ENCODE measurements around the gene MSI2. TPM values are rescaled to one million over a fixed set of nuclear protein-coding genes. Genes with fewer than 3 reads are reported as not detected.
"Not testable (repeated sequence)": the region's sequence is repeated elsewhere in the genome, so short reads cannot be mapped to it uniquely, and the experiment has no call there.

MSI2 gene
- polyA plus RNA-seq, 3 donors: 86.9 to 111 (median 91.4) TPM

DNA sequence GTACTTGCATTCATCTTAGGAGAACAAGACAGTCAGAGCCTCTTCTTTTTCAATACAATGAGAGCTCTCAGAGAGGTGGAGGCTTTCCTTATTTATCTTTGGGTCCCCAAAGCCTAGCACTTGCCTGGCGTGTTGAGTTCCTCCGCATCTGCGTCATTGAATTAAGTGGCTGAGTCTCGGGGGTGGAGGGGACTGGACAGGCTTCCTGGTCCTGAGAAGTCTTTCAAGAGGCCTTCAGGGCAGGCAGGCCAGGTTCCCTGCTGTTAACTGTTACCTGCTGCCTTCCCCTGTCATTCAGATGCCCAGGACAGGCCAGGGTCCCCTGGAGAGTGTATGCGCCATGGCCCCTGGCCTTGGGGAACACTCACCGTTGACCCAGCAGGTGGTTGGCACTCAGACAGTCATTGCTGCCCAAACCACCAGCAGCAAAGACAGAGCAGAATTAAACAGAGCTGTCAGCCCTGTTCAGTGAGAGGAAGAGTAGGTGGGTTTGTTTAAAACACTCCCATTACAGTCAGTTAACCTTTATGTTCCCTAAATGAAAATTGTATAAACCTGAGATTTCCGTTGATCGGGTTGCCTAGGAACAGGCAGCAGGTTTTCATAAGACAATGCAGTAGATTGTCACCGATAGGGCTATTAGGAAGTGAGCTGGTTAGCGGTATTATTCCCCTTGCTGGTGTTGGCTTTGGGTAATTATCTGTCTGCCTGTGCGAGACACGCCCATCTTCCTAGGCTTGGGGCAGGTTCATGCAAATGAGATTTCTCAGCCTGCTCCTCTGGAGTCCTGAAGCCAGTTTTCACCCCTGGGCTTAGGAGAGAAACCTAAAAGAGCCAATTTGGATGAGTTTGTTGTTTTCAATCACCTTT, 356.1 kb downstream of the MSI2 start:
- DNase-seq (ENCODE audit: extremely low read depth in 1 of 11, low read depth in 9 of 11, low spot score in 4 of 11): no peak

DNA sequence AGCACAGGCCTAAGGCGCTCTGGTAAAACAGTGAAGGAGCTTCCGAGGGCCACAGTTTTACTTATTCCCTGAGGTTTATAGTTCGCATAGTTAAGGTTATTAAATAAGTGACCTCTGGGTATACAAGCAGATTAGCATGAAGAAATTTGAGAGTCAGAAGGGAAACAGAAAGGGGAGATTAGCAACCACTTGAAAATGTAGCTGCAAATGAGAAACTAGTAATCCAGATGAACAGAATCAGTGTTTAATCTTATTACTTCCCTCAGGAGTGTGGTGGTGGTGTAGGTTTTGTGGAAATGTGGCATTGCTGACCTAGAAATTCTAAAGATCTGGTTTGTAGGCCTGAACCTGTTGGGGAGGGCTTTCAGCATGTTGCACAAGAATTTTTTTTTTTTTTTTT, 358.4 kb downstream of the MSI2 start:
- no peak for DNase-seq (ENCODE audit: extremely low read depth in 1 of 11, low read depth in 9 of 11, low spot score in 4 of 11)

DNA sequence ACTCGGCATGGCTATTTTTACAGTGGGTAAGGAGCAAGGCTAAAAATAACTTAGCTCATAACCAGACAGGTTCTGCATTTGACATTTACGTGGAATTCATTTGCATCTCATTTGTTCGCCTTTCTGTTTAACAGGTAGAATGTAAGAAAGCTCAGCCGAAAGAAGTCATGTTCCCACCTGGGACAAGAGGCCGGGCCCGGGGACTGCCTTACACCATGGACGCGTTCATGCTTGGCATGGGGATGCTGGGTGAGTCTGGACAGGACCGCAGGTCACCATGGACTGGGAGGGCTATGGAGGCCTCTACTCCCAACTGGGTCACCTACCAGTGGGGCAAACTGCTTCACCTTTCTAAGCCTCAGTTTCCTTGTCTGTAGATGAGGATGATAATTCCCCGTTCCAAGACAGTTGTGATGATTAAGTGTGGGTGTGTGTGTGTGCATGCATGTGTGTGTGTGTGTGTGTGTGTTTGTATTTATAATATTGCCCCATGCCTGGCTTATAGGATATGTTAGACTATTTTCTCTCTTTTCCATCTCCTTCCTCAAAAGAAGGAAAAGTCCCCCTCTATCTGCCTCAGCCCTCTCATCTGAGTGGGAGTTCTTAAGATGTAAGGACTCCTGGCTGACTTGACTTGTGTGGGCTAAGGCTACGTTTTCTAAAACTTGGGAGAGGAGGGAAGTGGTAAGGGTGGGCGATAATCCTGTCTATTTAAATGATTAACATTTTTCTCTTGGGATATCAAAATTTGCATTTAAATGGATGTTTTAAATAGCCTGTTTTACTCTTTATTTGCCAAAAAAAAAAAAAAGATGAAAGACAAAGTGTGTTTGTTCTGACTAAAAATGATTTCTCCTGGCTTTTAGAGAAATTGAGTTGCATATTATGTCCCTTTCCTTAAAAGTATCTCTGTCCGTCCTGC, 359.8 kb downstream of the MSI2 start:
- no peak for DNase-seq (ENCODE audit: extremely low read depth in 1 of 11, low read depth in 9 of 11, low spot score in 4 of 11)

DNA sequence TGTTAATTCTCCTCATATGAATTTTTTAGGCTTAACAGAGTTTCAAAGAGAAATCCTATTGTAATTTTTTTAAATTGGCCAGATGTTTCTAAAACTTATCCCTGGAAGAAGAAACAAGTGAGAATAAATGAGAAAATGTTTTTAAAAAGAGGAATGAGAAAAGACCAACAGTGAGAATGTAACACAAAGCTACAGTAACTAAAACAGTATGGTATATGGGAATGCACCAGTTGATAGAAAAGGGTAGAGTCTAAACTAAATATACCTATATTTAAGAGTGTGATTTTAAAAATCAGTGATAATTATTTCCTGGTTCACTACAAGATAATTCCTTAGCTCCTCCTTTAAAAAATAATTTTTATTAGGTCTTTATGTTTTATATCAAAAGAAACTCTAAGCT, 360.9 kb downstream of the MSI2 start:
- no peak for DNase-seq (ENCODE audit: extremely low read depth in 1 of 11, low read depth in 9 of 11, low spot score in 4 of 11)

DNA sequence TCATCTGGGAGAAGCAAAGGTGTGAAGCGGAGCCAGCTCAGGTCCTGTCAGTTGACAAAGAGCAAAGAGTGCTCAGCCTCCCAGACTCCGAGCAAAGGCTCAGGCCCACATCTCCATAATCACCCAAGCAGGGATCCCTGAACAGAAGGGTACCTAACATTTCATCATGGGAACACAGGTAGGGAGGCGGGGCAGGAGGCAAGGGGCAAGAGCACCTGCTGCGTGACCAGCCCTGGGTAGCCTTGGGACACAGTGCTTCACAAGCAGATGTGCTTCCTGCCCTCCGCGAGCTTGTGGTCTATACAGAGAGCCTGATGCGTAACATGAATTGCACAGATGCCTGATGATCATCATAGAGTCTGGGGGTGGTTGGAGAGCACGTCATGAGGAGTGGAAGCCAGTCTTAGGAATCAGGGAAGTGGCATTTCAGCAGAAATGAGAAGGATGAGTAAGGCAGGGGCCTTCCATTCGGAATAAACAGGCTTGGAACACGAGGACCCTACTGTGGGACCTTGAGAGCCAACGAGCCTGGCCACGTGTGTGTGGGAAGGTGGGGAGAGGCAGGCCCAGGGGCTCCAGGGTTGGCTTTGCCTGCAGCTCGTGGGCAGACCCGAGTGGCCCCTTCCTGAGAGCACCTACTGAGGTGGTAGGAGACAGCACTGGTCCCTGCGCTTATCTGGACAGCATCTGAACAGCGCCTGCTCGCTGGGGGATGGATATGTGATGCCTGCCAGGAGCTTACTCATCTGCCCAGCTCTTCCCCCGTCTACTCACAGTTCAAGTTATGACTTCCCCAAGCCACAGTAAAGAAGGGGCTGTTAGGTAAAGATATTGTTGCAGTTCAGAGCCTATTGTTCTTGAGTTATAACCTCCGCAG, 363.0 kb downstream of the MSI2 start:
- no peak for DNase-seq (ENCODE audit: extremely low read depth in 1 of 11, low read depth in 9 of 11, low spot score in 4 of 11)

DNA sequence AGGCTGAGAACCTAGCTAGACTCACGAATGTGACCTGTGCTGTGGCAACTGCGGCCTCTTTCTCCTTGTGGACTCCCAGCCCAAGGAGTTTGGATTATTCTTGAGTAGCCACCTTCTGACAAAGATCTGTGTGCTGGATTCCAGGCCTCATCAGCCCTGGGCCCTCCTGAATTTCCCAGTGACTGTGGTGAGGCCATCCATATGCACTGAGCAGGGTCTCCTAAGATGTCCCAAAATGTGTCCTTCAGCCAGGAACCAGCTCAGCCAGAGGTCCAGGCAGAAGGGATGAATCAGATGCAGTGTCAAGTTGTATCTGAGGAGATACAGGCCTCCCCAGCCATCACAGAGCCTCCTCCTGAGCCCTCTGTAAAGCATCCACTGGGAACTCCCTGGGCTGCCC, 364.3 kb downstream of the MSI2 start:
- DNase-seq (ENCODE audit: extremely low read depth in 1 of 11, low read depth in 9 of 11, low spot score in 4 of 11): no peak

DNA sequence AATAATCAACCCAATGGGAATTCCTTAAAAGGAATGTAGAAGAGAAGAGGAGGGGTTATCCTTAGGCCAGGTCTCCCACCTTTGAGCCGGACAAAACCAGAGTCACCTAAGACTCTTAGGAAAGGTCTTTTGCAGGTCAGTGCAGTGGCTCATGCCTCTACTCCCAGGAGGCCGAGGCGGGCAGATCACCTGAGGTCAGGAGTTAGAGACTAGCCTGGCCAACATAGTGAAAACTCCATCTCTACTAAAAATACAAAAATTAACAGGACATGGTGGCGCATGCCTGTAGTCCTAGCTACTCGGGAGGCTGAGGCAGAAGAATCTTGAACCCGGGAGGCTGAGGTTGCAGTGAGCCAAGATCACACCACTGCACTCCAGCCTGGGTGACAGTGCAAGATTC, 365.5 kb downstream of the MSI2 start:
- DNase-seq (ENCODE audit: extremely low read depth in 1 of 11, low read depth in 9 of 11, low spot score in 4 of 11): not testable (repeated sequence)

DNA sequence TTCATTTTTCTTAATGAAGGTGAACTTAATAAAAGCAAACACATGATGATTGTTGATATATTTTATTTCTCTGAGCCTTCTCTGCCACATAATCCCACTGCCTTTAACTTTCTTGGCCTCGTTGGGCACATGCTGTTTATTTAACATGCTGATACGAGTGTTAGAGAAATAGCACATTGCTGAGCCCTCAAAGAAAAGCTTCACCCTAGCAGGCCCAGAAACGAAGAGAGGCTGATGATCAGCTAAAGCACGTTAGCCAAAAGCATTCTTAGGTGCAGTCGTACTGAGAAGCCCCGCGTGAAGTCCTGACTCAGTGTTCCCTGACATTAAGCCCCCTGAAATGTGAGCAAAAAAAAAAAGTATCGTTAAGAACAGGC, 366.0 kb downstream of the MSI2 start:
- no peak for DNase-seq (ENCODE audit: extremely low read depth in 1 of 11, low read depth in 9 of 11, low spot score in 4 of 11)

DNA sequence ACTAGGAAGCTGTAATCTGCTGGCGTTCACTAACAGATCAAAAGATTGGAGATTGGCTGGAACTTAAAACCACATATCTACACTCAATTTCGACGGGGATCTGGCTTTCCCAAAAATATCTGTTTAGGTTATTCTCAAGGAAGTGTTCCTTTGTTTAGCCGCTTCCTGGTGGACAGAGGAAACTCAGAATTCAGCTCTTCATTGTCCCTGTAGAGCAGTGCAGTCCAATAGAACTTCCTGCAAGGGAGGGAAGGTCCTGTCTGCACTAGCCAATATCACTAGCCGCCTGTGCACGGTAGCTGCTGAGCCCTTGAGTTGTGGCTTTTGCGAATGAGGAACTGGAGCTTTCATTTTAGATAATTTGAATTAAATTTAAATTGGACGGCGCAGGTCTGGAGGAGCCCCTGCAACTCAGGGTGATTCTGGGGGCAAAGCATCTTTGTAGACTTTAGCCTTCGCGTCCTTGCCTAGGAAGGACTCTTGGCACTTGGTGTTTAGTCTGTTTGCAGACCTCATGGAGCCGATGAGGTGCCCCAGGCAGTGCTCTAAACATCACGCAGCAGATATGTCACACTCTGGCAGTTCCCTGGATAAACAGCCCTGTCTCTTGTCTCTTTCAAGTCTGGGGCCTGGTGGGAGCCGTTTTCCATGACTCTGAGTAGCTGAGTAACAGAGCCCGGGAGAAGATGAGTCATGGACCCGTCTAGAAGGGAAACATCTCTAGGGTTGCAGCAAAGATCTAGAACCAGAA, 366.5 kb downstream of the MSI2 start:
- no peak for DNase-seq (ENCODE audit: extremely low read depth in 1 of 11, low read depth in 9 of 11, low spot score in 4 of 11)

DNA sequence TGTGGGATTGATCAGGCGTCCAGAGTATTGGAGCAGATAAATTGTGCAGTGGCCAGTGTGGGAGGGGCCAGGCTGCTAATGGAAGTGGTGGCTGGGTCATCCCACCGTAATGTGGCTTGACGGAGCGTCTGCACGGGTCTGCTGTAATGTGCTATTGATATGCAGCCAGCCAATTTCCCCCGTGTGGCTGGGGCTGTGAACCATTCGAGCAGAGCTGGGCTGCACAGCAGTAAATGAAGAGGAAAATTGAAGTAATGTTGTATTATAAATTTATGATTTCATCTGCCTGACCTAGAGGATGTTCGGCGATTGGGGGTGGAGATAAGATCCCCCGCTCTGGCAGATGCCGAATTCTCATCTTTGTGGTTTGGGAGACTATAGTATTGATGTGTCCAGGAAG, 367.3 kb downstream of the MSI2 start:
- no peak for DNase-seq (ENCODE audit: extremely low read depth in 1 of 11, low read depth in 9 of 11, low spot score in 4 of 11)

DNA sequence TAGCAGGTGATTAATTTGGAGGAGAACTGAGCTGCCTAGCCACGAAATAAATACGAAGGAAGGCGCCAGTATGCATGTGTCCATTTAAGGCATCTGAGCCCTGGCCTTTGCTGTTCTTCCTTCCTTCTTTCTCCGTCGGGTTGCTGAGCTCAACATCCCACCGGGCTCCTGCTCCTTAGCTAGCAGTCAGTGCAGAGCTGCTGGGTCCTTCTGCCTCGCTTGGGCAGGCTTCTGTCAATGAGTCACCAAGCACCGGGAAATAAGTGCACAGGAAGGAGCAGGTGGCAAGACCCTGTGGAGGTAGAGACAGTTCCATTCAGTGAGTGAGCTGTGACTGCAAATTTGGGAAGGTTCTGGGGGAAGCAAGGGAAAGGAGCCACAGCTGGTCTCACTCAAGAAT, 368.1 kb downstream of the MSI2 start:
- peak in 2 of 11 donors; percentile 43 to 63 for DNase-seq (ENCODE audit: extremely low read depth in 1 of 11, low read depth in 9 of 11, low spot score in 4 of 11)

DNA sequence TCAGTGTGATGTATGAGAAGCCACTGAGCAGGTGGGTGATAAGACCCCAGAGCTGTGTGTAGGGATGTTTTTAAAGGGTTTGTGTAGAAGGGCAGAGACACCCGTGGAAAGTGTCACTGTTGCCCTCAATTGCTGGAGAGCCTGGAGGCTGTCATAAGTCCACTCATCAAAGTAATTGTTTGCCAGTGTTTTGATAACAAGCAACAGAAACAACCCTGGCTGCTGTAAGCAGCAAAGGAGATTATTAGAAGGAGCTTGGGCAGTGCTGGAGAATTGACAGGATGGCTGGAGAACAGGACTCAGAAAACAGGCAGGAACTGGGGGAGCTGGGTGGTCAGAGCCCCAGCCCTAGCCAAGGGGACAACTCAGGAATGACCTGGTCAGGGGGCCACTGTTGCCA, 369.2 kb downstream of the MSI2 start:
- DNase-seq (ENCODE audit: extremely low read depth in 1 of 11, low read depth in 9 of 11, low spot score in 4 of 11): no peak

DNA sequence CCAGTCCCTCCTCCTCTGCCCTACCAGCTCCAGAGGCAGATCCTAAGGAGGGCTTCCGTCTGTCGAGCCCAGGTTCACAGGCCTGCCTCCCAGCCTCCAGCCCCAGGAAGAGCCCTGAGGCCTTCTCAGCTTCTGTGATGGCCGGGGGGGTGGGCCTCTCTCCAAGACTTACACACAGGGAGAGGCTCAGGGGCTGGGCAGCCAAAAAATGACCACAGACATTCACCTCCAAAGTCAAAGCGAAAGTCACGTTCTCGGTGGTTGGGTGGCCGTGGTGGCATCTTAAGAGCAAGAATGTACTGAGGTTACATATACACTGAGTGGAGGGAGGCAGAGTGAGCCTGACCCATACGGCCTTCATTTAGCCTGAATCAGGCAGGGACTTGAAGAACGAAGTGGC, 369.6 kb downstream of the MSI2 start:
- no peak for DNase-seq (ENCODE audit: extremely low read depth in 1 of 11, low read depth in 9 of 11, low spot score in 4 of 11)

DNA sequence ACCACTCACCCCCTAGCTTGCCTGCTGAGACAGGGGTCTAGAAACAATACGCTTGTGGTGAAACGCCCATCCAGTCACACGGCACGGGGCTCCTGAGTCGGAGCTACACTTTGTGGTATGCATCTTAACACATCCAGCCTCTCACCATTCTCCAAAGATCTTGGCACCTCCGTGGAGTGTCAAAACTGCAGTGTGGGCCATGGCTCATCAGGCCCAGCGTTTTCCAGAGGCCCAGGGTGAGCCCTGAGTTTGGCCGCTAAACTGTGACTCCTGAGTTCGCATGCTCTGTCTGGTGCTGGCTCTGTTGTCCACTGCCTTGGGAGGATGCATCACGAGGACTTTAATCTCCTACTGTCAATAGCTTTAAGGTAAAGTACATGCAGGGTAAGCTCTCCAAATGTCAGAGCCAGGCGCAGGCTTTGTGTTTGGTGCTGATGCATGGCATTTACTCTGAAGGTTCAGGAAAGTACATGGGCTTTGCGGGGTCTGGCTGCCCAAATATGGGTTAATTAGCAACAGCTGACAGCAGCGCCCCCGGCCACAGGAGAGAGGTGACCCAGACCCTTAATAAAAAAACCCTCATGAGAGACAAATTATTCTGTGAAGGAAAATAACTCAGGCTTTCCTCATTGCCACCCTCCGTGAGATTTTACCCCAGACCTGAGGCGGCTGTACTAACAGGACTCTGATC, 370.3 kb downstream of the MSI2 start:
- no peak for DNase-seq (ENCODE audit: extremely low read depth in 1 of 11, low read depth in 9 of 11, low spot score in 4 of 11)

DNA sequence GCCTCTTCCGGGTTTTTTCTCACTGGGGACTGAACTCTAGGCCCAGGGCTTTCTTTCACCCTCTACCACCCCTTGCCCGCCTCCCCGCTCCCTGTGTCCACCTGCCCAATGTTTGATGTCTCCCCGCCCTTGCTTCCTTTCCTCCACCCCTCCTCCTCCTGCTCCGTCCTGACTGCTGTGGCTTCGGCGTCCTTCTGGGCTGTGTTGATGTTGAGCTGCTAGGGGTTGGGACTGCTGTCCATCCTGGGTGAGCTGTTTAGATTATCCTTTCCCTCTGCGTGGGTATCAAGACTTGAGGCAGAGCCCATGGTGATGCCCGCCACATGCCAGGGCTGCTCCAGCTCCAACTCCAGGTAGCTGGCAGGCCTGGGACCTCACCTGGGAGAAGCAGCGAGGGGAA, 371.3 kb downstream of the MSI2 start:
- no peak for DNase-seq (ENCODE audit: extremely low read depth in 1 of 11, low read depth in 9 of 11, low spot score in 4 of 11)

DNA sequence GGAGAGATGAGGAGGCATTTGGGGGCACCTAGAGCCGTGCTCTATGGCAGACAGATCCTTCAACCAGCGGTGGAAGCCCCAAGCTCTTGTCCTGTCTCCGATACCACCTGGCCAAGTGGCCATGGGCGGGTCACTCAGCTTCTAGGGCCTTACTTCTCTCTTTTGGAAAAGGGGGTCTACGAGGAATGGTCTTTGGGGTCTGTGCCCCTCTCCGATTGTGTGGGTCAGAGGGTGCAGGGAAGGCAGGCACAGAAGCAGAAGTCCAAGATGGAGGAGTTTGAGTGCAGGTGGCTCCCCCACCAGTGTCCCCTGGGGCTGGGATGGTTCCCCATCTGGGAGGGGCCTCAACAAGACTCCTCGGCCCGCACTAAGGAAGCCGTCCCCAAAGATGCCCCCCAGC, 372.1 kb downstream of the MSI2 start:
- DNase-seq (ENCODE audit: extremely low read depth in 1 of 11, low read depth in 9 of 11, low spot score in 4 of 11): no peak

DNA sequence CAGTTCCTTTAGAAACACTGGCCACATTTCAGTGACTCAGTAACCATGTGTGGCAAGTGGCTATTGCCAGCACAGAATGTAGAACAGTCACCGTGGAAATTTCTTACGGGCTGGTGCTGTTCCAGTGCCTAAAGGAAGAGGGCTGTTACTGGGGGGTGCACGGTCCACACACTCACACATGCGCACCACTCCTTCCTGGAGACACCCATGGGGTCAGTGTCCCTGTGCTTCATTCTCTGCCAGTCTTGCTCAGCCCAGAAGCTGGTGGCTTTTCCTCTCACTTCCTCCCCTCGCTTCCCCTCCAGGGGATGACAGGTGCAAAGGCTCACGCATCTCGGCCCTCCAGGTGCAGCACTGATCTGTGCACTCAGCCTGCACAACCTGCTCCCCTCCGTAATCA, 373.1 kb downstream of the MSI2 start:
- DNase-seq (ENCODE audit: extremely low read depth in 1 of 11, low read depth in 9 of 11, low spot score in 4 of 11): no peak

DNA sequence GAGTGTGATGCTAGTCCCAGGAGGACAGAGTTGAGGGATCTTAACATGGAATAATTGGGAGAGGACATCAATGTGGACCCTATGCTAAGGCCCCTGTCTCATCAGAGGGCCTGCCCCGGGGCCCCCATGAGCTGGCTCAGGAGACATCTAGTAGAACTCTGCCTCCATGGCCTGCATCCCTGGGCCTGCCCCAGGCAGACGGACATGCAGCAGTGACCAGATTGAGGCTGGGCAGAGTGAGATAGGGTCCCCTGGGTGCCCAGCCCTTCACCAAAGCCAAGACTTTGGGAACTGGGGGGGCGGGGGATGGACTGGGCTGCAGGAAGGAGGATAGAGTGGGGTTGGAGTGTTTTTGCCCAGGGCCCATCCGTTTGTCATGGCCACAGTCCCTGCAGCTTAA, 373.6 kb downstream of the MSI2 start:
- no peak for DNase-seq (ENCODE audit: extremely low read depth in 1 of 11, low read depth in 9 of 11, low spot score in 4 of 11)

Data from renal cortex interstitium (tissue), 11 donors.